ENCODE measurements around the gene STX18. TPM values are rescaled to one million over a fixed set of nuclear protein-coding genes. Genes with fewer than 3 reads are reported as not detected.
A peak's percentile ranks its signal among the peaks of the same experiment; 100 is the strongest.
"Not testable (repeated sequence)": the region's sequence is repeated elsewhere in the genome, so short reads cannot be mapped to it uniquely, and the experiment has no call there.

STX18 gene
- total RNA-seq, 1 donor from 2014 or later: 22.4 TPM

GRCh38 chr4:4510641-4511040, 31.2 kb downstream of the STX18 start:
- DNase-seq (ENCODE audit: low spot score): not testable (repeated sequence)

GRCh38 chr4:4509521-4509920, 32.3 kb downstream of the STX18 start:
- DNase-seq (ENCODE audit: low spot score): no peak

DNA sequence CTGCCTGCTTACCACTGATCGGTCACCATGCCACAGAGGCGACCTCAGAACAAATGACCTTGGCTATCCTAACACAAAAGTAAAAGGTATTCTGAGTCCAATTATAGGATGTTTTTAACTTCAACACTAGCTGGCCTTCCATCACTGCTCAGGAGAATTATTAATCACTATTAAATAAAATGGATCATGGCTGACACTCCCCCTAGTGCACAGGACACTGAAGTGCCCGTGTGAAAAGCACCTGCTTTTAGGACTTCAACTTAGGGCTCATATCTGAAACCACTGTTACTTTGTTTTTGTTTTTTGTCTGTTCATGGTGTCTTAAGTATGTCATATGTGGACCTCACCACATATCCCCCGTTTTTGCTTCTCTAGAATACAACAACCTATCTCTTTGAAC, 33.9 kb downstream of the STX18 start:
- no peak for DNase-seq (ENCODE audit: low spot score)

DNA sequence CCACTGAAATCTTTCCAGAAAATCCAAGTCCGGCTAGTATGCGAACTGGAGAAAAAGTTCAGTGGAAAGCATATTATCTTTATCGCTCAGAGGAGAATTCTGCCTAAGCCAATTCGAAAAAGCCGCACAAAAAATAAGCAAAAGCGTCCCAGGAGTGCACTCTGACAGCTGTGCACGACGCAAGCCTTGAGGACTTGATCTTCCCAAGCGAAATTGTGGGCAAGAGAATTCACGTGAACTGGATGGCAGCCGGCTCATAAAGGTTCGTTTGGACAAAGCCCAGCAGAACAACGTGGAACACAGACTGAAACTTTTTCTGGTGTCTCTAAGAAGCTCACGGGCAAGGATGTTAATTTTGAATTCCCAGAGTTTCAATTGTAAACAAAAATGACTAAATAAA, 34.4 kb downstream of the STX18 start:
- no peak for DNase-seq (ENCODE audit: low spot score)

GRCh38 chr4:4506961-4507360, 34.9 kb downstream of the STX18 start:
- no peak for DNase-seq (ENCODE audit: low spot score)

- DNase-seq (ENCODE audit: low spot score): not testable (repeated sequence)
Observed at GRCh38 chr4:4505211-4505610, 36.6 kb downstream of the STX18 start.

DNA sequence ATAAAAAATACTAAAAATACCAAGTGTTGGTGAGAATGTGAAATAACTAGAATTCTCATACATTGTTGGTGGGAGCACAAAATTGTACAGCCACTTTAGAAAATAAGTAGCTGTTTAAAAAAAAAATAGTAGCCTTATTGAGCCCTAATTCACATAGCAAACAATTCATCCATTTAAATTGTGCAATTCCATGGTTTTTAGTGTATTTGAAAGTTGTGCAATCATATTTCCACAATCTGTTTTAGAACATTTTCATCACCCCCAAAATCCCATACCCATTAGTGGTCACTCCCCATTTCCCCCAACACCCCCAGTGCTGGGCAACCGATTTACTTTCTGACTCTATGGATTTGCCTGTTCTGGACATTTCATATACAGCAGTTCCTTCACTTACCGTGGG, 37.1 kb downstream of the STX18 start:
- DNase-seq (ENCODE audit: low spot score): no peak

GRCh38 chr4:4502694-4503311, 39.0 kb downstream of the STX18 start:
- peak; percentile 55 for DNase-seq (ENCODE audit: low spot score)

GRCh38 chr4:4501679-4502078, 40.2 kb downstream of the STX18 start:
- peak; percentile 87 for DNase-seq (ENCODE audit: low spot score)

DNA sequence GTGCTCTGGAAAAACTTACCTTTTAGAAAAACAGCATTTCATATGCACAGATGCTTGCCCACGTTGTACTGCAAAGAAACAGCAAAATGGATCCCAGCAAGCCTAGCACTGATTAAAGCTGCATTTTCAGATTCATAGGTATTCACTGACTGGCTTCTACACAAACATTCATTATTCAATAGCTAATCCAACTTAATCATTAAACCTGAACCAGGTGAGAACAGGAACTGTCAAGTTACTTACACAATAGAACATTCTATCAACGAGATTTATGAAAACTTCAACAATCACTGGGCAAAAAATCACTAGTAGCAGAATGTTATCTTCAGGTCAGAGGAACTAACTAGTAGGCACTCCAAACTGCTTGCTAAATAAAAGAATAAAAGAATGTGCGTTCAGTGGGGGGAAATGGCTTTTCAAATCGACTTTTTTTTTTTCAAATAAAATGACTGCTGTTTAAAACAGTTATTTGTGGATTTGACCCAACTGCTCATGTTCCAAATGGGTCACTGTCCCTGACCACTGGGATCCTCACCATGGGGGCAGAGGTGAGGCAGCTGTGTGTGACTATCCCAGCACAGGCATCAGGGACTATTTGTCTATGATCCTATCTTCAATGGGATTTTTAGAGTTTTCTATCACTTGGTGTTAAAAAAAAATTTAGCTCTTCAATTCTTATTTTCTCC, 42.3 kb downstream of the STX18 start:
- no peak for DNase-seq (ENCODE audit: low spot score)

DNA sequence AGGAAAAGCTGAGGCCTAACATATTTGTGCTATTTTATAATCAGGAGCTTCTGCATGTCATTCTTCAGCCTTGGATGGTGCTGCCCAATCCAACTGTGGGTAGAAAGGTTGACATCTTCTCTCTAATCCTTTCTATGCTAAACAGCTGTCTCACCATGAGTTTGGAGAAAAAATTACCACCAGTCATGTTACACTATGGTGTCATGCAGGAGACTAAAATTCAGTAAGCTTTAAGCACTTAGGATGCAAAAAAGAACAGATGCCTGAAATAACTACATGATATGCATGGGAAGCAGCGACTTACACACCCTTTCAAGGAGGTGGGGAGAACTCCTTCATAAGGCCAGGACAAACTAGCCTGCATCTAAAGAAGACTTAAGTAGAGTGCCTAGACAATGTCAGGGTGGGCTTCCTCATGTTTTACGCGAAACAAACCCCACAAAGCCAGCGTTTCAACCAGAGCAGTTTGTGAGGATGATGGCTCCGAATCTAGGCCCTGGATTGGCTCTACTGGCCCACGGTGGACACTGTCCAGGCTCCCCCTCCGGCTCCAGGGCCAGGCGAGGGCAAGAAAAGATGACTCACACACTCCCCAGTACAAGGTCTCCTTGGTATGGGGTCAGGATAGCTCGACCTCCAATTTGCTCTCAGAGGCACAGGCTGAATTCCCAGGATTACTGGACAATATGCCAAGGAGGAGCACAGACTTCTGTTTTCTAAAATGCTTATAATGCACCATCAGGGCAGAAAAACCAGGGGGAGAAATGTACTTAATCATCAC, 45.1 kb downstream of the STX18 start:
- no peak for DNase-seq (ENCODE audit: low spot score)

DNA sequence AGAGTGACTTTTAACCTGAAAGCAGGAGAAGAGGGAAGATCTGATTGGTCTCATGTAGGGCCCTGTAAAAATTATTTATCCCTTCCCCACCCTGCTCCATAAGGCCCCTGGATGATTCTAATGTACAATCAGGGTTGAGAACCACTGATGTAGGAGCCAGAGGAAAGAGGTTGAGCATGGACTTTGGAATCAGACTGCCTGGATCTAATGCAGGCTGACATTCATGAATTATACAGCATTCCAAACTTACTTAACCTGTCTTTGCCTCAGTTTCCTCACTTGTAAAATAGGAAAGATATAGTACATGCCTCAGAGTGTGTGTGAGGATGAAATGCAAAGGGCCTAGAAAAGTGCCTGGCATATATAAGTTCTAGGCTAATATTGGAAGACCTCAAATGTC, 47.0 kb downstream of the STX18 start:
- DNase-seq (ENCODE audit: low spot score): no peak

- DNase-seq (ENCODE audit: low spot score): peak; percentile 72
Observed at GRCh38 chr4:4492161-4492847, 49.5 kb downstream of the STX18 start.

- no peak for DNase-seq (ENCODE audit: low spot score)
Observed at GRCh38 chr4:4491396-4491893, 50.4 kb downstream of the STX18 start.

DNA sequence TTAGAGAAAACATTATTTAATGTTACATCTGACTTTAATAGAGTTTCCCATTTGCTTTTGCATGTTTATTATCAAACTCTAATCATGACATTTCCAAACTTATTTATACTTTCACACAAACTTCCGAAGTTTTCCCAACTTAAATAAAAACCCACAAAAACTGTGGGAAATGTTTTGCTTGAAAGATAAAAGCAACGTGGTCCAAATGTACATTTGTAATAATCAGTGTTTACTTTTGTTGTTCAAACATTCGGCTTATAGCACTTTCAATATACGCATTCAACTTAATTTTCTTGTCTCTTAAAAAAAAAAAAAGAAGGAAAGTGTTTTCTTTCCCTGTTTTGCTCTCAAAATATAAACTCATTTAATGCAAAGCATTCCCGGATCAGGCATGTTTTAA, 51.0 kb downstream of the STX18 start:
- DNase-seq (ENCODE audit: low spot score): no peak

GRCh38 chr4:4490041-4490440, 51.8 kb downstream of the STX18 start:
- DNase-seq (ENCODE audit: low spot score): no peak

- DNase-seq (ENCODE audit: low spot score): peak; percentile 85
Observed at GRCh38 chr4:4488405-4489404, 53.1 kb downstream of the STX18 start.

GRCh38 chr4:4486969-4487368, 54.9 kb downstream of the STX18 start:
- no peak for DNase-seq (ENCODE audit: low spot score)

DNA sequence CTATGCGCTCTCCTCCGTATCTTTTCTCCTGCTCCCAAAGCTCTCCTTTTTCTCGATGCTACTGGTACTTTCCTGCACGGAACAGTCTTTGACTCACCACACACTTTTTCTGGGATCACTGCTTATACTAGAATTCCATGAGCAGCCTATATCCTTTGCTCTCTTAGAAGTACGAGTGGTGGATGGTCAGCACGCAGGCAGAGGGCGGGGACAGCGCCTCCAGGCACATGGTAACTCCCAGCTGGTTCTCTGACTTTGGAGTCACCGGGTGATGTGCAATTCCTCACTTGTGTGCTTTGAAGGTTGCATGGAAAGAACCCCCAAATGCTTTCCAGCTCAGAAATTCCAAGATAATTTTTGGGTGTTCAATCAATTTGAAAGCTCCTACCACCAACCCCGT, 56.0 kb downstream of the STX18 start:
- peak; percentile 42 for DNase-seq (ENCODE audit: low spot score)

- no peak for DNase-seq (ENCODE audit: low spot score)
Observed at GRCh38 chr4:4481399-4481994, 60.4 kb downstream of the STX18 start.

All from umbilical cord (tissue), 2 donors.